ENCODE data around the gene PMPCA. TPM values are rescaled to one million over a fixed set of nuclear protein-coding genes. Genes with fewer than 3 reads are reported as not detected.

Gene PMPCA
- total and polyA plus RNA-seq, 4 donors = 27.0 to 75.6 (median 41.6) TPM

DNA sequence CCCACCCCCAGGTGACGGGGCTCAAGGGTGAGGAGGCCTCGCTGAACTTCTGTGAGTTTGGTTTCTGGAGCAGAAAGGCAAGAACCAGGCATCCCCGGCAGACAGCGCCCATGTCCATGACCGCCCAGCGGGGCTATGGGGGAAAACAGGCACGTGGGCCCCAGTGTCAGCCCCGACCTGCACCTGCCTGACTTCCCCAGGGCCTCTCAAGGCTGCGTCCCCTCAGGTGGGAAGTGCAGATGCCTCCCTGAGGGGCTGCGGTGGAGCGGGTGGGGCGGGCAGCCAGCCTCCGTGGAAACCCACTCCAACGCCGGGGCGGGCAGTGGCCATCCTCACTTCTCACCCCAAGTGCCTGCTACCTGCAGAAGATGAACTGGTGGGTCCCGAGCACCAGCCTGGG lies 30.1 kb upstream of the PMPCA start:
- no peak for DNase-seq (ENCODE audit: low spot score)
- Histone ChIP-seq H3K36me3 (ENCODE audit: control insufficient read depth in 4 of 4, insufficient read depth in 3 of 4, low read depth in 1 of 4, low read length in 3 of 4) (peaks cover 6 to 58% (median 17%) of the 10 kb centered on the region in 4 donors), H3K27ac (ENCODE audit: low read depth in 1 of 2, low read length in 2 of 2) (no peak overlapping the region), H3K4me3 (ENCODE audit: low read depth in 1 of 3, low read length in 3 of 3) (no peak overlapping the region), H3K9ac (ENCODE audit: low read depth in 1 of 2, low read length in 2 of 2) (no peak overlapping the region), H3K9me3 (ENCODE audit: control insufficient read depth in 4 of 4, low read length in 3 of 4) (no peaks in the 10 kb centered on the region), H3K27me3 (ENCODE audit: control insufficient read depth in 4 of 4, insufficient read depth in 4 of 4, low read length in 3 of 4) (no peaks in the 10 kb centered on the region), H3K4me1 (ENCODE audit: control insufficient read depth in 4 of 4, insufficient read depth in 4 of 4, low read length in 3 of 4) (peaks cover 0 to 15% (median 4%) of the 10 kb centered on the region in 4 donors)
- TF ChIP-seq HNF4A (conservative IDR thresholded peaks at IDR 0.05) (no peak), EGR1 (IDR thresholded peaks at IDR 0.05; ENCODE audit: low read depth in 2 of 2) (no peak), RXRA (IDR thresholded peaks at IDR 0.05) (no peak), FOXA1 (IDR thresholded peaks at IDR 0.05) (no peak), CTCF (IDR thresholded peaks at IDR 0.05; ENCODE audit: low read depth, low read length, missing input control) (no peak), ZBTB33 (IDR thresholded peaks at IDR 0.05) (no peak), JUND (IDR thresholded peaks at IDR 0.05) (no peak), TAF1 (conservative IDR thresholded peaks at IDR 0.05) (no peak), ATF3 (IDR thresholded peaks at IDR 0.05) (no peak), SP1 (IDR thresholded peaks at IDR 0.05) (no peak), FOXA2 (IDR thresholded peaks at IDR 0.05) (no peak), RAD21 (IDR thresholded peaks at IDR 0.05) (no peak), YY1 (IDR thresholded peaks at IDR 0.05) (no peak)
- 94% methylated on average over 17 of the region's 17 CpGs for WGBS

DNA sequence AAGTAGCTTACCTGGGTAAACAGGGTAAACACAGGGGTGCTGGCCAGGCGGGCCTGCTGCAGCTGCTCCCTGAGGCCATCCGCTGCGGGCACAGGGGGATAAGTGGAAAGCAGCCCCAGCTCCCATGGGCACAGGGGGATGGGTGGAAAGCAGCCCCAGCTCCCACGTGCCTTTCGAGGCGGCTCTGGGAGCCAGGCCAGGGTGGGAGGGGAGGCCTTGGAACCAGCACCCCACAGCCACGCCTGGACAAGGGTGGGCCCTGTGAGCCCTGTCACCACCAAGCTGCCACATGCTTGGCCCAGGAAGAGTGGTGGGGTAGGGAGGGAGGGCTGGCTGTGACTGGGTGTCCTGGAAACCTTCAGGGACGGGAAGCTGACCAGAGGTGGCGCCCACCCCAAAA lies 29.1 kb upstream of the PMPCA start:
- Histone ChIP-seq H3K4me1 (ENCODE audit: control insufficient read depth in 4 of 4, insufficient read depth in 4 of 4, low read length in 3 of 4) (peaks cover 0 to 15% (median 4%) of the 10 kb centered on the region in 4 donors), H3K27me3 (ENCODE audit: control insufficient read depth in 4 of 4, insufficient read depth in 4 of 4, low read length in 3 of 4) (no peaks in the 10 kb centered on the region), H3K27ac (ENCODE audit: low read depth in 1 of 2, low read length in 2 of 2) (no peak overlapping the region), H3K9ac (ENCODE audit: low read depth in 1 of 2, low read length in 2 of 2) (no peak overlapping the region), H3K36me3 (ENCODE audit: control insufficient read depth in 4 of 4, insufficient read depth in 3 of 4, low read depth in 1 of 4, low read length in 3 of 4) (peaks cover 6 to 63% (median 20%) of the 10 kb centered on the region in 4 donors), H3K9me3 (ENCODE audit: control insufficient read depth in 4 of 4, low read length in 3 of 4) (no peaks in the 10 kb centered on the region), H3K4me3 (ENCODE audit: low read depth in 1 of 3, low read length in 3 of 3) (no peak overlapping the region)
- WGBS = 90% methylated on average over 9 of the region's 9 CpGs
- DNase-seq (ENCODE audit: low spot score) = no peak
- no peak for TF ChIP-seq ATF3 (IDR thresholded peaks at IDR 0.05)
- TF ChIP-seq GABPA (IDR thresholded peaks at IDR 0.05 in 1 of 2, conservative IDR thresholded peaks at IDR 0.05 in 1 of 2) = no peak
- no peak for TF ChIP-seq ZBTB33 (IDR thresholded peaks at IDR 0.05)
- TF ChIP-seq FOXA2 (IDR thresholded peaks at IDR 0.05) = no peak
- TF ChIP-seq TAF1 (conservative IDR thresholded peaks at IDR 0.05) = no peak
- TF ChIP-seq HNF4A (conservative IDR thresholded peaks at IDR 0.05) = no peak
- TF ChIP-seq SP1 (IDR thresholded peaks at IDR 0.05) = no peak
- no peak for TF ChIP-seq HNF4G (IDR thresholded peaks at IDR 0.05)
- no peak for TF ChIP-seq FOXA1 (IDR thresholded peaks at IDR 0.05)
- TF ChIP-seq EGR1 (IDR thresholded peaks at IDR 0.05; ENCODE audit: low read depth in 2 of 2) = no peak
- TF ChIP-seq REST (IDR thresholded peaks at IDR 0.05) = no peak
- TF ChIP-seq, protein P1, sequence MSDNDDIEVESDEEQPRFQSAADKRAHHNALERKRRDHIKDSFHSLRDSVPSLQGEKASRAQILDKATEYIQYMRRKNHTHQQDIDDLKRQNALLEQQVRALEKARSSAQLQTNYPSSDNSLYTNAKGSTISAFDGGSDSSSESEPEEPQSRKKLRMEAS (IDR thresholded peaks at IDR 0.05) = no peak
- TF ChIP-seq JUND (IDR thresholded peaks at IDR 0.05) = no peak
- TF ChIP-seq CTCF (IDR thresholded peaks at IDR 0.05; ENCODE audit: low read depth, low read length, missing input control) = no peak

Measured in liver (tissue), 9 donors.